ENCODE measurements around the gene NDUFAF3. TPM values are rescaled to one million over a fixed set of nuclear protein-coding genes. Genes with fewer than 3 reads are reported as not detected.

The NDUFAF3 gene
- polyA plus RNA-seq, 1 of the 3 experiments (the other 2 are of a cell fraction), result 104 TPM

DNA sequence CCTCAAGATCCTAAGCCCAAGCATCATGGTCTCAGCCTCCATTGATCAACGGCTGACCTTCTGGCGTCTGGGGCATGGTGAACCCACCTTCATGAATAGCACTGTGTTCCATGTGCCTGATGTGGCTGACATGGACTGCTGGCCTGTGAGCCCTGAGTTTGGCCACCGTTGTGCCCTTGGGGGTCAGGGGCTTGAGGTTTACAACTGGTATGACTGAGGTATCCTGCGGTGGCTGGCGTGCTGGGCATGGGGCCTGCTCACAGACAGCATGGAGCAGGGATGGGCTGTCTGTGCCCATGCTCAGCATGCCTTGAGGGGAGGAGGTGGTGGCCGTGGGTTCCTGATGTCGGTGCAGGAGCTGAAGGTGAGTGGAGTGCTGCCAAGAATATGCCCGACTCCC is 6.8 kb upstream of the NDUFAF3 start:
- Histone ChIP-seq H3K4me2 (no peak overlapping the region), H3K9me2 (no peaks in the 10 kb centered on the region), H3K27me3 (ENCODE audit: insufficient read depth) (no peaks in the 10 kb centered on the region), H4K20me1 (ENCODE audit: insufficient read depth) (peaks cover 51% of the 10 kb centered on the region), H3K36me3 (replicated peaks in 1 of 2; ENCODE audit: control insufficient read depth in 1 of 2, insufficient read depth in 2 of 2, low read length in 1 of 2) (peaks cover 5 to 54% of the 10 kb centered on the region in 2 experiments), H3F3A (replicated peaks; ENCODE audit: insufficient read depth) (peaks cover 28% of the 10 kb centered on the region), H3K9me3 (no peaks in the 10 kb centered on the region), H3K79me2 (ENCODE audit: insufficient read depth) (peaks cover 62% of the 10 kb centered on the region), H2AFZ (ENCODE audit: low read depth) (no peak overlapping the region), H3K9ac (no peak overlapping the region), H3K27ac (ENCODE audit: low read depth in 2 of 2, low read length in 1 of 2) (no peak overlapping the region), H3K4me3 (ENCODE audit: low read depth in 2 of 2, low read length in 1 of 2) (no peak overlapping the region), H3K4me1 (ENCODE audit: control insufficient read depth in 1 of 2, insufficient read depth in 2 of 2, low read depth in 1 of 2, low read length in 1 of 2) (peaks cover 0 to 23% of the 10 kb centered on the region in 2 experiments; a peak in 1 of 4 replicates)
- ChIA-PET CTCF (interaction anchor here (0.9 to 14.2 kb wide), 5 partner anchors 9 to 117 kb away, joined by 3 to 114 read pairs (median 4); partner anchors contain the start of gene P4HTM), POLR2A (interaction anchor here (2.1 to 3.7 kb wide), 2 partner anchors 7 to 14 kb away, joined by 6 to 46 read pairs; partner anchors contain the start of genes IMPDH2 and WDR6)
- TF ChIP-seq, protein P1, sequence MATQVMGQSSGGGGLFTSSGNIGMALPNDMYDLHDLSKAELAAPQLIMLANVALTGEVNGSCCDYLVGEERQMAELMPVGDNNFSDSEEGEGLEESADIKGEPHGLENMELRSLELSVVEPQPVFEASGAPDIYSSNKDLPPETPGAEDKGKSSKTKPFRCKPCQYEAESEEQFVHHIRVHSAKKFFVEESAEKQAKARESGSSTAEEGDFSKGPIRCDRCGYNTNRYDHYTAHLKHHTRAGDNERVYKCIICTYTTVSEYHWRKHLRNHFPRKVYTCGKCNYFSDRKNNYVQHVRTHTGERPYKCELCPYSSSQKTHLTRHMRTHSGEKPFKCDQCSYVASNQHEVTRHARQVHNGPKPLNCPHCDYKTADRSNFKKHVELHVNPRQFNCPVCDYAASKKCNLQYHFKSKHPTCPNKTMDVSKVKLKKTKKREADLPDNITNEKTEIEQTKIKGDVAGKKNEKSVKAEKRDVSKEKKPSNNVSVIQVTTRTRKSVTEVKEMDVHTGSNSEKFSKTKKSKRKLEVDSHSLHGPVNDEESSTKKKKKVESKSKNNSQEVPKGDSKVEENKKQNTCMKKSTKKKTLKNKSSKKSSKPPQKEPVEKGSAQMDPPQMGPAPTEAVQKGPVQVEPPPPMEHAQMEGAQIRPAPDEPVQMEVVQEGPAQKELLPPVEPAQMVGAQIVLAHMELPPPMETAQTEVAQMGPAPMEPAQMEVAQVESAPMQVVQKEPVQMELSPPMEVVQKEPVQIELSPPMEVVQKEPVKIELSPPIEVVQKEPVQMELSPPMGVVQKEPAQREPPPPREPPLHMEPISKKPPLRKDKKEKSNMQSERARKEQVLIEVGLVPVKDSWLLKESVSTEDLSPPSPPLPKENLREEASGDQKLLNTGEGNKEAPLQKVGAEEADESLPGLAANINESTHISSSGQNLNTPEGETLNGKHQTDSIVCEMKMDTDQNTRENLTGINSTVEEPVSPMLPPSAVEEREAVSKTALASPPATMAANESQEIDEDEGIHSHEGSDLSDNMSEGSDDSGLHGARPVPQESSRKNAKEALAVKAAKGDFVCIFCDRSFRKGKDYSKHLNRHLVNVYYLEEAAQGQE (IDR thresholded peaks at IDR 0.05; ENCODE audit: low read depth, low read length), result no peak
- TF ChIP-seq SMC3 (IDR thresholded peaks at IDR 0.05; ENCODE audit: low read depth, low read length), result no peak
- no peak for TF ChIP-seq JUND (IDR thresholded peaks at IDR 0.05)
- no peak for TF ChIP-seq YY1 (IDR thresholded peaks at IDR 0.05; ENCODE audit: low read depth)
- no peak for TF ChIP-seq RAD21 (IDR thresholded peaks at IDR 0.05; ENCODE audit: low read length)
- no peak for TF ChIP-seq GATA2 (CRISPR knock-in tag; IDR thresholded peaks at IDR 0.05)
- TF ChIP-seq CHD2 (IDR thresholded peaks at IDR 0.05; ENCODE audit: low read length, partially characterized antibody), result no peak
- TF ChIP-seq MXI1 (IDR thresholded peaks at IDR 0.05; ENCODE audit: low read depth, low read length), result no peak
- no peak for TF ChIP-seq ELF1 (IDR thresholded peaks at IDR 0.05)
- TF ChIP-seq, protein P2, sequence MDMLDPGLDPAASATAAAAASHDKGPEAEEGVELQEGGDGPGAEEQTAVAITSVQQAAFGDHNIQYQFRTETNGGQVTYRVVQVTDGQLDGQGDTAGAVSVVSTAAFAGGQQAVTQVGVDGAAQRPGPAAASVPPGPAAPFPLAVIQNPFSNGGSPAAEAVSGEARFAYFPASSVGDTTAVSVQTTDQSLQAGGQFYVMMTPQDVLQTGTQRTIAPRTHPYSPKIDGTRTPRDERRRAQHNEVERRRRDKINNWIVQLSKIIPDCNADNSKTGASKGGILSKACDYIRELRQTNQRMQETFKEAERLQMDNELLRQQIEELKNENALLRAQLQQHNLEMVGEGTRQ (IDR thresholded peaks at IDR 0.05; ENCODE audit: borderline replicate concordance, low read depth, low read length), result no peak
- TF ChIP-seq TAF1 (IDR thresholded peaks at IDR 0.05; ENCODE audit: borderline replicate concordance, low read depth, low read length), result no peak
- no peak for DNase-seq
- WGBS (ENCODE audit: low lambda C conversion rate), result 83% methylated on average over 7 of the region's 8 CpGs

DNA sequence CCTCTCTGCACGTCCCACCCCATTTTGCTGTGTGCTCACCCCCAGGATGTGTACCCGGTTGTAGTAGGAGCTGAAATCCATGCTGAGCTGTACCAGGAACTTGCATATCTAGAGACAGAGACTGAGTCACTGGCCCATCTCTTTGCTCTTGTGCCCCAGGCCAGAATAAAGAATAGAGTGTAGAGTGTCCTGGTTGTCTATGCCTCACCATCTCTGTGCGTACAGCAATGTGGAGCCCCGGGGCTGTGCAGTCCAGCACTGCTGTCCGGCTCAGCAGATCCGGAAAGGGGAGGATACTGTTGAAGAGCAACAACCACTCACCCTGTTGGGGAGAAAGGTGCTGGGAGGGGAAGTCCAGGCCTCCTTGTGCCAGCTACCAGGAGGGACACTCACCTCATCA is 6.2 kb upstream of the NDUFAF3 start:
- Histone ChIP-seq H3K9me3 (no peaks in the 10 kb centered on the region), H3K9me2 (no peaks in the 10 kb centered on the region), H2AFZ (ENCODE audit: low read depth) (no peak overlapping the region), H4K20me1 (ENCODE audit: insufficient read depth) (peaks cover 44% of the 10 kb centered on the region), H3F3A (replicated peaks; ENCODE audit: insufficient read depth) (peaks cover 32% of the 10 kb centered on the region), H3K4me3 (ENCODE audit: low read depth in 2 of 2, low read length in 1 of 2) (no peak overlapping the region), H3K27me3 (ENCODE audit: insufficient read depth) (no peaks in the 10 kb centered on the region), H3K9ac (no peak overlapping the region), H3K36me3 (replicated peaks in 1 of 2; ENCODE audit: control insufficient read depth in 1 of 2, insufficient read depth in 2 of 2, low read length in 1 of 2) (peaks cover 5 to 54% of the 10 kb centered on the region in 2 experiments), H3K79me2 (ENCODE audit: insufficient read depth) (peaks cover 62% of the 10 kb centered on the region), H3K4me1 (ENCODE audit: control insufficient read depth in 1 of 2, insufficient read depth in 2 of 2, low read depth in 1 of 2, low read length in 1 of 2) (peaks cover 0 to 26% of the 10 kb centered on the region in 2 experiments; a peak in 1 of 4 replicates), H3K27ac (ENCODE audit: low read depth in 2 of 2, low read length in 1 of 2) (no peak overlapping the region), H3K4me2 (no peak overlapping the region)
- no peak for DNase-seq
- 92% methylated on average over 6 of the region's 6 CpGs for WGBS (ENCODE audit: low lambda C conversion rate)
- CTCF ChIA-PET, result interaction anchor here (0.8 to 14.2 kb wide), 2 partner anchors 21 to 27 kb away, joined by 3 to 114 read pairs; partner anchors contain the start of gene P4HTM
- POLR2A ChIA-PET, result interaction anchor here (2.1 to 3.7 kb wide), 2 partner anchors 8 to 13 kb away, joined by 6 to 46 read pairs; partner anchors contain the start of genes IMPDH2 and WDR6
- no peak for TF ChIP-seq EP300 (IDR thresholded peaks at IDR 0.05; ENCODE audit: borderline replicate concordance in 1 of 2, low read depth in 1 of 2, low read length in 1 of 2)
- TF ChIP-seq RXRA (IDR thresholded peaks at IDR 0.05; ENCODE audit: borderline replicate concordance, low read depth), result no peak
- TF ChIP-seq NRF1 (IDR thresholded peaks at IDR 0.05; ENCODE audit: low read depth, low read length), result no peak
- TF ChIP-seq MXI1 (IDR thresholded peaks at IDR 0.05; ENCODE audit: low read depth, low read length), result no peak
- no peak for TF ChIP-seq RAD21 (IDR thresholded peaks at IDR 0.05; ENCODE audit: low read length)
- TF ChIP-seq, protein P3, sequence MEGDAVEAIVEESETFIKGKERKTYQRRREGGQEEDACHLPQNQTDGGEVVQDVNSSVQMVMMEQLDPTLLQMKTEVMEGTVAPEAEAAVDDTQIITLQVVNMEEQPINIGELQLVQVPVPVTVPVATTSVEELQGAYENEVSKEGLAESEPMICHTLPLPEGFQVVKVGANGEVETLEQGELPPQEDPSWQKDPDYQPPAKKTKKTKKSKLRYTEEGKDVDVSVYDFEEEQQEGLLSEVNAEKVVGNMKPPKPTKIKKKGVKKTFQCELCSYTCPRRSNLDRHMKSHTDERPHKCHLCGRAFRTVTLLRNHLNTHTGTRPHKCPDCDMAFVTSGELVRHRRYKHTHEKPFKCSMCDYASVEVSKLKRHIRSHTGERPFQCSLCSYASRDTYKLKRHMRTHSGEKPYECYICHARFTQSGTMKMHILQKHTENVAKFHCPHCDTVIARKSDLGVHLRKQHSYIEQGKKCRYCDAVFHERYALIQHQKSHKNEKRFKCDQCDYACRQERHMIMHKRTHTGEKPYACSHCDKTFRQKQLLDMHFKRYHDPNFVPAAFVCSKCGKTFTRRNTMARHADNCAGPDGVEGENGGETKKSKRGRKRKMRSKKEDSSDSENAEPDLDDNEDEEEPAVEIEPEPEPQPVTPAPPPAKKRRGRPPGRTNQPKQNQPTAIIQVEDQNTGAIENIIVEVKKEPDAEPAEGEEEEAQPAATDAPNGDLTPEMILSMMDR (IDR thresholded peaks at IDR 0.05), result no peak
- no peak for TF ChIP-seq TAF1 (IDR thresholded peaks at IDR 0.05; ENCODE audit: borderline replicate concordance, low read depth, low read length)
- no peak for TF ChIP-seq EZH2phosphoT487 (IDR thresholded peaks at IDR 0.05; ENCODE audit: borderline replicate concordance, low read depth)
- no peak for TF ChIP-seq SIN3A (IDR thresholded peaks at IDR 0.05; ENCODE audit: borderline replicate concordance, low read depth, low read length)
- no peak for TF ChIP-seq FOXM1 (IDR thresholded peaks at IDR 0.05; ENCODE audit: low read depth)
- TF ChIP-seq CHD2 (IDR thresholded peaks at IDR 0.05; ENCODE audit: low read length, partially characterized antibody), result no peak
- TF ChIP-seq, protein P2 (IDR thresholded peaks at IDR 0.05; ENCODE audit: borderline replicate concordance, low read depth, low read length), result no peak
- TF ChIP-seq RFX5 (IDR thresholded peaks at IDR 0.05; ENCODE audit: low read length), result no peak

Data from SK-N-SH (cell line).